GM10266 (cell line): Measurements from ENCODE around the gene PRRC2B.
"Not testable (repeated sequence)": the region's sequence is repeated elsewhere in the genome, so short reads cannot be mapped to it uniquely, and the experiment has no call there.

Source experiments
- DNase-seq: peaks from one replicate; pipeline ENCODE4 v3.0.0; 2012; ENCODE audit errors: extremely low spot score
- TF ChIP-seq, protein P1 (sequence below): IDR thresholded peaks from 2 replicates; pipeline ENCODE4 v1.5.1; 2012; ENCODE audit warnings: mild to moderate bottlenecking, low read depth; ENCODE audit not compliant: control insufficient read depth, insufficient read depth; ENCODE audit errors: missing control alignments

The PRRC2B gene

DNA sequence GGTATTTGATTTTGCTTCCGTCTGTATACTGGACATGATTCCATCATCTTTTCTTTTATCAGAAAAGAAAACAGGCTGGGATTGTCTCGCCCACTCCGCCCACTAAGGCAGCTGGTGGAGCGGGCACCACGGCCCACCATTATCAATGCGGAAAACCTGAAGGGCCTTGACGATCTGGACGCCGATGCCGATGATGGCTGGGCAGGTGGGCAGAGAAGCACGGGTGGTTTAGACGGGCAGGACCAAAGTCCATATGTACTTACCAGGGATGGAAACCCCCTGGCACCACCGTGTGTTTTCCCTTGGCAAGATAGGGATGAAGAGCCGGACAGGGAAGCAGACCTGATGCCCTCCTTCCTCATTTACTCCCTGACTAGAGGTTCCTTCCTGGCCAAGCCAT, 53.7 kb downstream of the PRRC2B start:
- TF ChIP-seq, protein P1, sequence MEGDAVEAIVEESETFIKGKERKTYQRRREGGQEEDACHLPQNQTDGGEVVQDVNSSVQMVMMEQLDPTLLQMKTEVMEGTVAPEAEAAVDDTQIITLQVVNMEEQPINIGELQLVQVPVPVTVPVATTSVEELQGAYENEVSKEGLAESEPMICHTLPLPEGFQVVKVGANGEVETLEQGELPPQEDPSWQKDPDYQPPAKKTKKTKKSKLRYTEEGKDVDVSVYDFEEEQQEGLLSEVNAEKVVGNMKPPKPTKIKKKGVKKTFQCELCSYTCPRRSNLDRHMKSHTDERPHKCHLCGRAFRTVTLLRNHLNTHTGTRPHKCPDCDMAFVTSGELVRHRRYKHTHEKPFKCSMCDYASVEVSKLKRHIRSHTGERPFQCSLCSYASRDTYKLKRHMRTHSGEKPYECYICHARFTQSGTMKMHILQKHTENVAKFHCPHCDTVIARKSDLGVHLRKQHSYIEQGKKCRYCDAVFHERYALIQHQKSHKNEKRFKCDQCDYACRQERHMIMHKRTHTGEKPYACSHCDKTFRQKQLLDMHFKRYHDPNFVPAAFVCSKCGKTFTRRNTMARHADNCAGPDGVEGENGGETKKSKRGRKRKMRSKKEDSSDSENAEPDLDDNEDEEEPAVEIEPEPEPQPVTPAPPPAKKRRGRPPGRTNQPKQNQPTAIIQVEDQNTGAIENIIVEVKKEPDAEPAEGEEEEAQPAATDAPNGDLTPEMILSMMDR = no peak
- no peak for DNase-seq

DNA sequence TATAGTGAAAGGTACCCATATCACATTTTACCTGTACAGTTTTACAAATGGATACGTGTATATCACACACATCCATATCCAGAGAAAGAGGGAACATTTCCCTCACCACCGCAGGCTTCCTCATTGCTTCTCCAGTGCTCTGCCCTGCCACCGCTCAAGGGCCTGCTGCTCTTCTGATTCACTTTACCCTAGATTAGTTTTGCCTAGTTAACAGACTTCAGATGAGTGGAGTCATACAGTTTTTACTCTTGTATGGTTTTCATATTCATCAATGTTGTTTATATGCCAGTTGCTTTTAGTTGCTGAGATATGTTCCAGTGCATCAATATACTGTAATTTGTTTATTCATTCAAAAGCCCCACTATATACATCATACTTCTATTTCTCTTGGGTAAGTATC, 54.9 kb downstream of the PRRC2B start:
- TF ChIP-seq, protein P1 = no peak

DNA sequence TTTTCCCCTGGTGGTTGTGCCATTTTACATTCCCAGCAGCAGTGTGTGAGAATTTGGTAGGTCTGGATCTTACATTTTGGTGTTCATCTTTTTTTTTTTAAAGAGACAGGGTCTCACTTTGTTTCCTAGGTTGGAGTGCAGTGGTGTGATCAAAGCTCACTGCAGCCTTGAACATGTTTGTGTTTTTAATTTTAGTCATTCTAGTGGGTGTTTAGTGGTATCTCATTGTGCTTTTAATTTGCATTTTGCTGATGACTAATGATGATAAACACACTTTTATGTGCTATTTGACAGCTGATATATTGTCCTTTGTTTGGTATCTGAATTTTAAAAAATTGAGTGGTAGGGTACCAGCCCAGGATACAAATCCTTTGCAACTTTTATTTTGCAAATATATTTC, 55.4 kb downstream of the PRRC2B start:
- TF ChIP-seq, protein P1 = no peak
- no peak for DNase-seq

More for the DNA sequence above, 54.9 kb downstream of the PRRC2B start:
- DNase-seq = no peak

DNA sequence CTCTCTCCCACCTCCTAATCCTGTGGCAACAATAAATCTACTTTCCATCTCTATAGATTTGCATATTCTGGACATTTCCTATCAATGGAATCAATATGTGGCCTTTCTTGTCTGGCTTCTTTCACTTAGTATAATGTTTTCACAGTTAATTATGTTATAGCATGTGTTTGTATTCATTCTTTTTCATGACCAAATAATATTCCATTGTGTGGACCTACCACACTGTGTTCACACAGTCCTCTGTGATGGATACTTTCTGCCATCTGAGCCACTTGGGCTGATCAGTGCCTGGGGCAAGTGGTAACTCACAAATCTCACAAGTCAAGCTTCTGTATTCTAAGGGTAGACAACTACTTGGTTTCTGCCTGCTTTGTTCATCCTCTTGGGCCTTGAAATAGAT, 60.1 kb downstream of the PRRC2B start:
- TF ChIP-seq, protein P1 = no peak

DNA sequence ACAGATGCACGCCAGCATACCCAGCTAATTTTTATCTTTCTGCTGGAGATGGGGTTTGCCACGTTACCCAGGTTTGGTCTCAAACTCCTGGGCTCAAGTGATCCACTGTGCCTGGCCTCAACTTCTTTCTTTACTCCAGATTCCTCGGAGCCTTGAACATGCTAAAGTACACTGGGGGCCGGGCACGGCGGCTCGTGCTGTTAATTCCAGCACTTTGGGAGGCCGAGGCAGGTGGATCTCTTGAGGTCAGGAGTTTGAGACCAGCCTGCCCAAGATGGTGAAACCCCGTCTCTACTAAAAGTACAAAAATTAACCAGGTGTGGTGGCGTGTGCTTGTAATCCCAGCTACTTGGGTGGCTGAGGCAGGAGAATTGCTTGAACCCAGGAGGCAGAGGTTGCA, 61.8 kb downstream of the PRRC2B start:
- not testable (repeated sequence) for DNase-seq

More for the DNA sequence above, 60.1 kb downstream of the PRRC2B start:
- no peak for DNase-seq

DNA sequence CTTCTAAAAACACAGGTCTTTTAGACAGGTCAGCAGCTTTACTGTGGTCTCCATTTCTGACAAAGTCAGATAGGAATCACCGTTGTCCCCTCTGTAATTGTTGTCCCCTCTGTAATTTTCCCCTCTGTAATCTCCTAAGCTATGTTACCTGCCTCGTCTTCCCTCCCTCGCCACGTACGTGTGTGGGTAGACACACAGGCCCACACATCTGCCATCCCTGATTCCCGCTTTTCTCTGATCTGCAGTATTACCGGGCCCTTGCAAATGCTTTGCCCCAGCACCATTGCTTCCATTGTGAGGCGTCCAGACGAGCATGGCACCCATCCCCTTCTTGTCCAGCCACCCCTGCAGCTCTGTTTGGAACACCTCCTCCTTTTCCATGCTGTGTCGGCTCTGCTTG, 63.9 kb downstream of the PRRC2B start:
- TF ChIP-seq, protein P1 = no peak
- DNase-seq = no peak

DNA sequence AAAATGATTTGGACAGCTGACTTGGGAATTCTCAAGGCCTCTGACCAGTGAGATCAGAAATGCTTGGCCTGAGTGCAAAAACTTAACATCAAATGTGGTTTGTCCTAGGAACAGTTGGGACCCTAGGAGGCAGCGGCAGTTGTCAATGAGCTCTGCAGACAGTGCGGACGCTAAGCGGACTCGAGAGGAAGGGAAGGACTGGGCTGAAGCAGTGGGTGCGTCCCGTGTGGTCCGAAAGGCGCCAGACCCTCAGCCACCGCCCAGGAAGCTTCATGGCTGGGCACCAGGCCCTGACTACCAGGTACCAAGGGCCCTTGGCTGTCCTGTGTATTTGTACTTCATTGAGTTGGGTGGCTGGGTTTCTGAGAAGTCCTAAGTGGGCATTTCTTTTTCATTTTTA, 65.2 kb downstream of the PRRC2B start:
- TF ChIP-seq, protein P1 = no peak
- no peak for DNase-seq

DNA sequence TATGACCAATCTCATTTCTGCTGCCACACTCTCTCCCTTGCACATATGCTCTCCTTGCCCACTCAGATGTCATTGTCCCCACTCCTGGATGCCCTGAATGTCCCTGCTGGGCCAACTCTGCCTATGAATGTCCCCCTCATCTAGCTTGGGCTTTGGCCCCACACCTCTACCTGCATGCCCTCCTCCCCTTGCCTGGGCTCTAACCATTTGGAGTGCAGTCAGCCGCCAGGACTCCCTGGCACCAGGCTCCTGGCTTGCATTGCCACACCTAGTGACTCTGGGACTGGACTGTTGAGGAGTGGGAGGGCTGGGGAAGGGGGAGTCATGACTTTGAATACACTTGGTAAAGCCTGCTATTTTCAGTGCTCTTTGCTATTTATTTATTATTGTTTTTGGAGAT, 67.3 kb downstream of the PRRC2B start:
- TF ChIP-seq, protein P1 = no peak
- no peak for DNase-seq
